SK-N-SH (cell line): ENCODE results near the gene CISD3.

ENCODE experiments used
- JUND ChIP-seq: IDR thresholded peaks from 2 replicates; pipeline ENCODE4 v1.4.0; 2012
- MXI1 ChIP-seq: IDR thresholded peaks from 2 replicates; pipeline ENCODE4 v1.6.1; 2012; ENCODE audit warnings: mild to moderate bottlenecking, low read depth, low read length, improper control_type of control experiment
- RAD21 ChIP-seq: IDR thresholded peaks from 2 replicates; pipeline ENCODE4 v1.6.1; 2012; ENCODE audit warnings: mild to moderate bottlenecking, low read length
- RFX5 ChIP-seq: IDR thresholded peaks from 2 replicates; pipeline ENCODE4 v1.6.1; 2012; ENCODE audit warnings: mild to moderate bottlenecking, improper control_type of control experiment, low read length
- TF ChIP-seq, protein P1 (sequence below): fragments of 200-600 bp; sonication (generic); IDR thresholded peaks from 2 replicates; pipeline ENCODE4 v1.6.1; 2017; ENCODE audit warnings: antibody characterized with exemption, mild to moderate bottlenecking, moderate library complexity
- TF ChIP-seq, protein P2 (sequence below): IDR thresholded peaks from 2 replicates; pipeline ENCODE4 v1.4.0; 2012; ENCODE audit warnings: low read depth, borderline replicate concordance
- TF ChIP-seq, protein P3 (sequence below): IDR thresholded peaks from 2 replicates; pipeline ENCODE4 v1.4.0; 2012; ENCODE audit warnings: low read depth

DNA sequence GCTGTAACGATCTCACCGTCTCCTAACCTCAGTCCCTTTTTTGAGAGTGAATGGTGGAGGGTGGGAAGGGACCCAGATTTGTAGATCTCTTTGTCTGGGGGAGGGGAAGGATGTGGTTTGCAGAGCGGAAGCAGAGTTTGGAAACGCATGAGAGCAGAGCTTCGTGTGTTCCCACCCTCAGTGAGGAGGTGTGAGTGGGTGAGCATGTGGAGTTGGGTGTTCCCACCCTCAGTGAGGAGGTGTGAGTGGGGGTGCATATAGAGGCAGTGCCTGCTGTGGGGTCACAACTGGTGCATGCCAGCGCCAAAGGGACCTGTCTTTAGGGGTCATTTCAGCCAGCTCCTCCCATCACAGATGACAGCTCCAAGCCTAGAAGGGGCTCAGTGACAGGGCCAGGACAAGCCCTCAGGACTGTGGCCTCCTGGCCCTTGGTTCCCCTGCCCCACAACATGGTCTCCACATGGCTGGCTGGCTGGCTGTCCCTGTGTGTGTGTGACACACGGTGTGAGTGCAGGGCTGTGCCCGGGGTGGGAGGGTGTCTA lies 1.8 kb upstream of the CISD3 start:
- TF ChIP-seq JUND: no peak
- TF ChIP-seq, protein P1, sequence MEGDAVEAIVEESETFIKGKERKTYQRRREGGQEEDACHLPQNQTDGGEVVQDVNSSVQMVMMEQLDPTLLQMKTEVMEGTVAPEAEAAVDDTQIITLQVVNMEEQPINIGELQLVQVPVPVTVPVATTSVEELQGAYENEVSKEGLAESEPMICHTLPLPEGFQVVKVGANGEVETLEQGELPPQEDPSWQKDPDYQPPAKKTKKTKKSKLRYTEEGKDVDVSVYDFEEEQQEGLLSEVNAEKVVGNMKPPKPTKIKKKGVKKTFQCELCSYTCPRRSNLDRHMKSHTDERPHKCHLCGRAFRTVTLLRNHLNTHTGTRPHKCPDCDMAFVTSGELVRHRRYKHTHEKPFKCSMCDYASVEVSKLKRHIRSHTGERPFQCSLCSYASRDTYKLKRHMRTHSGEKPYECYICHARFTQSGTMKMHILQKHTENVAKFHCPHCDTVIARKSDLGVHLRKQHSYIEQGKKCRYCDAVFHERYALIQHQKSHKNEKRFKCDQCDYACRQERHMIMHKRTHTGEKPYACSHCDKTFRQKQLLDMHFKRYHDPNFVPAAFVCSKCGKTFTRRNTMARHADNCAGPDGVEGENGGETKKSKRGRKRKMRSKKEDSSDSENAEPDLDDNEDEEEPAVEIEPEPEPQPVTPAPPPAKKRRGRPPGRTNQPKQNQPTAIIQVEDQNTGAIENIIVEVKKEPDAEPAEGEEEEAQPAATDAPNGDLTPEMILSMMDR: no peak
- TF ChIP-seq, protein P2, sequence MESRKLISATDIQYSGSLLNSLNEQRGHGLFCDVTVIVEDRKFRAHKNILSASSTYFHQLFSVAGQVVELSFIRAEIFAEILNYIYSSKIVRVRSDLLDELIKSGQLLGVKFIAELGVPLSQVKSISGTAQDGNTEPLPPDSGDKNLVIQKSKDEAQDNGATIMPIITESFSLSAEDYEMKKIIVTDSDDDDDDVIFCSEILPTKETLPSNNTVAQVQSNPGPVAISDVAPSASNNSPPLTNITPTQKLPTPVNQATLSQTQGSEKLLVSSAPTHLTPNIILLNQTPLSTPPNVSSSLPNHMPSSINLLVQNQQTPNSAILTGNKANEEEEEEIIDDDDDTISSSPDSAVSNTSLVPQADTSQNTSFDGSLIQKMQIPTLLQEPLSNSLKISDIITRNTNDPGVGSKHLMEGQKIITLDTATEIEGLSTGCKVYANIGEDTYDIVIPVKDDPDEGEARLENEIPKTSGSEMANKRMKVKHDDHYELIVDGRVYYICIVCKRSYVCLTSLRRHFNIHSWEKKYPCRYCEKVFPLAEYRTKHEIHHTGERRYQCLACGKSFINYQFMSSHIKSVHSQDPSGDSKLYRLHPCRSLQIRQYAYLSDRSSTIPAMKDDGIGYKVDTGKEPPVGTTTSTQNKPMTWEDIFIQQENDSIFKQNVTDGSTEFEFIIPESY: no peak
- no peak for TF ChIP-seq RFX5
- TF ChIP-seq, protein P3, sequence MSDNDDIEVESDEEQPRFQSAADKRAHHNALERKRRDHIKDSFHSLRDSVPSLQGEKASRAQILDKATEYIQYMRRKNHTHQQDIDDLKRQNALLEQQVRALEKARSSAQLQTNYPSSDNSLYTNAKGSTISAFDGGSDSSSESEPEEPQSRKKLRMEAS: no peak
- no peak for TF ChIP-seq MXI1
- no peak for TF ChIP-seq RAD21
